ENCODE data around the gene JAM2.

GRCh38 chr21:25625036-25625435 lies 14.0 kb upstream of the JAM2 start:
- TF ChIP-seq CTCF (IDR thresholded peaks at IDR 0.05 in 4 of 5, conservative IDR thresholded peaks at IDR 0.05 in 1 of 5) = no peak
- no peak for TF ChIP-seq POLR2A (IDR thresholded peaks at IDR 0.05)

Measured in gastrocnemius medialis (tissue), 4 donors.